ENCODE results near the gene GAA.

GRCh38 chr17:80102664-80103448 lies 1.5 kb downstream of the GAA start:
- TF ChIP-seq CTCF (IDR thresholded peaks at IDR 0.05): no peak
- no peak for TF ChIP-seq POLR2A (IDR thresholded peaks at IDR 0.05)
